Activated CD8-positive, alpha-beta memory T cell treated with anti-CD3 and anti-CD28 coated beads for 4 hours (primary cell): ENCODE data around the gene TTLL6.
A peak's percentile ranks its signal among the peaks of the same experiment; 100 is the strongest.
"Not testable (repeated sequence)": the region's sequence is repeated elsewhere in the genome, so short reads cannot be mapped to it uniquely, and the experiment has no call there.

Source experiments
- DNase-seq, 2 donors: peaks; one replicate each; pipeline ENCODE4 v3.0.0-alpha.2; 2020; ENCODE audit warnings: low read depth in 2 of 2

Gene TTLL6

DNA sequence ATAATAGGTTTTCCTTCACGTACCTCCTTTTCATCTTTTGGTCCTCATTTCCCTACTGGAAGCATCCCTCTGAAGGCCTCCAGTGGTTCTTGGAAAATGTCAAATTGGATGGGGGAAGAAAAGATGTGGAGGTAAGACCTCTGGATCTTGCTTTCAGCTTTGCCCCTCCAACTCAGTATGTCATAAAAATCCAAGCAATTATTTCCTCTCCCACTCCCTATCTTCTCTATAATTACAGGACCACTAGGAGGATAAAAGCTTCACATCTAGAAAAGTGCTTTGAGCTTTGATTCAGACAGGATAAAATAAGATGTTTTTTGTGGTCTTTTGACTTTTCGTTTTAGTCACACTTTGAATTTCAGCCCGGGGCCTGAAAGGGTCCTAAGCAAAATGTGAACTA, 1.7 kb downstream of the TTLL6 start:
- DNase-seq: no peak

DNA sequence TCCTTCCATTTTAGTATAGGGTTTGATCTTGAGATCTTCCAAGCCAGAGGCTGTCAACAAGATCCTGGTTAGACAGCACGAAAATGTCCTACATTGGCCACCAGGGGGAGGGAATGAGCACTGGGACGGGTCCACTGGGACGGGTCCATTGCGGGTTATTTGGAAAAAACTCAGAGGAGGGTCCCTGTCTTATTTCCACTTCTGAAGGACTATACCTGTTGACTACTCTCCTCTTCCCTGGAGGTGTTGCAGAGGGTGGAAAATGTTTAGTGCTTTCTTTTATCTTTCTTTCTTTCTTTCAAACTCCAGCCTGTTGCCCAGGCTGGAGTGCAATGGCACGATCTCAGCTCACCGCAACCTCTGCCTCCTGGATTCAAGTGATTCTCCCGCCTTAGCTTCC, 2.5 kb downstream of the TTLL6 start:
- DNase-seq: peak in 1 of 2 donors; percentile 34

DNA sequence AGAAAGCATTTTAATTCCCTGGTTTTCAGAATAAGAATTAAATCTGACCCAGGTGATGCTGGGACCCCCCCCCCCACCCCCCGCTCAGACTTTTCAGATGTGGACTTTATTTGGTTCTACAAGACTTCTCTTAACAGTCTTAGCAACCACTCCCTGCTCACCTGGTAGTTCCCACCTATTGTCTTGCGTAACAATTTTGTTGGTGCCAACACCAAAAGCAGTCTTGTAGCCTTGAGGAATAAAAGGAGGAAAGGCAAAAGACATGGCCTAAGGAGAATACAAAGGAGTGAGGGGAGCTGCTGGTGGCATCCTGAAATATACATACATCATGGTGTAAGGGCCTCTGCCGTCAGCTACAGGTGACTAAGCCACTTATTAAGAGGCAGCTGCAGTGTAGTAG, 5.0 kb downstream of the TTLL6 start:
- DNase-seq: no peak

DNA sequence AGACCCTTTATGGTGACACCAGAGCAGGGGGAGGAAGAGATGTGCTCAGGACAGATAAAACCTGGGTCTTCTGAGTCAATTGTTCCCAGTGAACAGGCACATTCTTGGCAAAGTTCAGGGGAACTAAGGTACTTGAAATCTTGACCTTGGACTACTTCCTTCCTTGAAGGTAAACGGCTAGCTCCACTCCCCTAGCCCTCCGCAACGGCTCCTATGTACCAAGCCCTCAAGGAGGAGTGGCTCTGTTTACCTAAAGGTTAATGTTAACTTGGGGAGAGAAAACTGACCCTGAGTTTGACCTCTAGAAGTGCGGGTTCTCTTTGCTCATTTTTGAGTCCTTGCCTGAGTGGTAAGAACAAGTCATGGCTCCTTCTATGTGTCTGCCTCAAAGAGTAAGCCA, 7.8 kb downstream of the TTLL6 start:
- no peak for DNase-seq

DNA sequence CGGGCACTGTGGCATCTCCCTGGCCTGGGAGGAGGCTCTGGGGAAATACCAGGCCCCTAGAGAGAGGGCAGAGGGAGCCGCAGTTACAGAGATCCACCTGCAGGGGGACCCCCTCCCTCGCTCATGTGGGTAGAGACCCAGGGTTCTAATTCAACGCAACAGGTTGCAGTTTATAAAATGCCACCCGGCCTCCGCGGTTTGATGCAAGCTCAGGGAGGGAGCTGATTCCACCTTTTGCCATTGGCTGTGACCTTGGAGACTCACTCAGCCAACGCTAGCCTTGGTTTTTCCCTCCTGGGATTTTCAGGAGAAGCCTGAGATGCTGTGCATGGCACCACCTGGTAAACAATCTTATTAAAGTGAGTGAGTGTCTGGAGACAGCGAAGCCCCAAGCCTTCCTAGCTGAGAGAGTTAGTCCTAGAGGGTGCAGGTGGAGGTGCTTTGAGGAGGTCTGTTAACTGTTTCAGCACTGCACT, 12.1 kb downstream of the TTLL6 start:
- DNase-seq: peak; percentile 27 to 48

DNA sequence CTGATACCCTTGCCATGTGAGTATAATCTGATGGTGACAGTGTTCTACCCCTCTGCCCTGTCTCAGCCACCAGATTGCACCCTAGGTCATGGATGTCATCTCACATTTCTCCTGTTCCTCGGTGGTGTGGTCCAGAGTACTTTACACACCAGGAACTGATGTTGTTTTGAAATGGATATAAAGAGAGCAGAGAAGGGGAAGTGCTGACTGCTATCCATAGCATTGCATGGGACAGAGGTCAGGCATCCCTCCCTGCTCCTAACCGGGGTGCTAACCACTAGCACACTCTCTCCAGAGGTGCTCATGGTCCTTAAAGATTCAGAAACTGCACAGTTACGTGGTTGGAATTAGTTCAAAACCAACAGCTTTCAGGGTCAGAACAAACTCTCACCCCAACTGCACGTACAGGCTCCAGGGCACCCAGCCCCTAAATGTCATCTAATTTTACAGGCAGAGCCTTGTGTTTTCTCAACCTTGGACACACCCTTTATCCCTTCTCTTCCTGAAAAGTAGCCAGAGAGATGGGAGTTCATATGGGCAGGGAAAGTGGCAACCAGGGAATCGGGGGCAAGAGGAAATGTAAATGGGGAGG, 16.3 kb downstream of the TTLL6 start:
- no peak for DNase-seq

DNA sequence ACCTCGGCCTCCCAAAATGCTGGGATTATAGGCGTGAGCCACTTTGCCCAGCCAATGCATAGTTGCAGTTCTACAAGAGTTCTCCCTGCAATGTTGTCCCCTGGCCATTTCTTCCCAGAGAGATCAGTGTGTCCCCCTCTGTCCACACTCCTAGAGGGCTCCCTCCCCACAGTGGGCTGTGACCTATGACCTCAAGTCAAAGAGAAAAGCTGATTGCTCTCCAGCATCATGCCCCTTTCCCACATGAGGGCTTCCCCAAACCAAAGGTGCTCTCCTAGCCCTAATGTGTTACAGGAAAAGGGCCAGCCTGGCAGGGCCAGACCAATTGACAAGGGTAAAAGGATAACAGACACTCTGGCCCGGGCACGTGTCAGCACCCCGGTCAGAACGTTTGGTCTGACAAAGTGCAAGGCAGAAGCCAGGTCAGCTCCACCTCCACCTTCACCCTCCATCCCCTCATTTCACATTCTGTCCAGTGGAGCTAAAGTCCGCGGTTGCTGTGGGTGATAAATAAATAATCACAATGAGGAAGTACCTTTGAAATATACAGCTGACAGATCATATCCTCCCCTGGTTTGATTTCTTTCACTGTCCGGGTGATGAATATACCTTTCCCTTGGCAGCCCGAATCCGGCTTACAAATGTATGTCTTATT, 17.8 kb downstream of the TTLL6 start:
- no peak for DNase-seq

DNA sequence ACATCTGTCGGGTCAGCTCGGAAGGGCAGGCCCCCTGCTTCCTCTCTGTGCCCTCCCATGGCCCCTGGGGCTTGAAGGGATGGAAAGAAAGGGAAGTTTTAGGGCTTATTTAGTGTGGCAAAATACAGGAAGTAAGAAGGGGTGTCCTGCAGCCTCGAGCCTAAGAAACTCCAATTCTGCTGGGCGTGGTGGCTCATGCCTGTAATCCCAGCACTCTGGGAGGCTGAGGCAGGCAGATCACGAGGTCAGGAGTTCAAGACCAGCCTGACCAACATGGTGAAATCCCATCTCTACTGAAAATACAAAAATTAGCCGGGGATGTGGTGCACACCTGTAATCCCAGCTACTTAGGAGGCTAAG, 20.9 kb downstream of the TTLL6 start:
- DNase-seq: not testable (repeated sequence)

DNA sequence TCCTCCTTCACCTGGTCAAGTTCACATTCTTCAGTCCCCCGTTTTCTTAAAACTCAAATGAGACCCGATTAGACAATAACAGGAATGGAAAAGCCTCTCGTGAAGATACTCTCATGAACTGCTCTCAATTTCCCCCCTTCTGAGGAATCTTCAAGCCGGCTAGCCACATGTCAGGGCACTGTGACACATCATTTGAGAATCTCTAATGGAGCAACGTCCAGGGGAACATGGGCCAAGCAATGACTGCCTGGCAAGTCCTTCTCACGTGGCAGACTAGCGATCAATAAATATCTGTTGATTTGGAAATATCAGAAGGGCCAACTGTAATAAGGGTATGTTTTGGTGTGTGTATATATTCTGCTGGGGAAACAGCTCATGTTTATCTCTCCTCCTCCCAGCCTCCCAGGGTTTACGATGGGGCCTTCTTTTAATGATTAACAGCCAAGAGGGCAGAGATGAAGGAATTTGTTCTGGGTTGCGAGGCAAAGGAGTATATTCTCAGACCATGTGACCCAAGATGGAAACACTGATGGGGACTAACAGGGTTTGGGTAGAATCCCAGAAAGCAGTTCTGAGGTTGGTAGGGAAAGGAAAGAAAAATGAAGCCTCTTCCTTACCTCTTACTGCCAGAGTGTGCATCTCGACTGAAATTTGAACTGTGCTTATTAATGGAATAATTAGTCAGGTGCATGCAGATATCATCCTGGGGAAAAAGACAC, 21.4 kb downstream of the TTLL6 start:
- no peak for DNase-seq

DNA sequence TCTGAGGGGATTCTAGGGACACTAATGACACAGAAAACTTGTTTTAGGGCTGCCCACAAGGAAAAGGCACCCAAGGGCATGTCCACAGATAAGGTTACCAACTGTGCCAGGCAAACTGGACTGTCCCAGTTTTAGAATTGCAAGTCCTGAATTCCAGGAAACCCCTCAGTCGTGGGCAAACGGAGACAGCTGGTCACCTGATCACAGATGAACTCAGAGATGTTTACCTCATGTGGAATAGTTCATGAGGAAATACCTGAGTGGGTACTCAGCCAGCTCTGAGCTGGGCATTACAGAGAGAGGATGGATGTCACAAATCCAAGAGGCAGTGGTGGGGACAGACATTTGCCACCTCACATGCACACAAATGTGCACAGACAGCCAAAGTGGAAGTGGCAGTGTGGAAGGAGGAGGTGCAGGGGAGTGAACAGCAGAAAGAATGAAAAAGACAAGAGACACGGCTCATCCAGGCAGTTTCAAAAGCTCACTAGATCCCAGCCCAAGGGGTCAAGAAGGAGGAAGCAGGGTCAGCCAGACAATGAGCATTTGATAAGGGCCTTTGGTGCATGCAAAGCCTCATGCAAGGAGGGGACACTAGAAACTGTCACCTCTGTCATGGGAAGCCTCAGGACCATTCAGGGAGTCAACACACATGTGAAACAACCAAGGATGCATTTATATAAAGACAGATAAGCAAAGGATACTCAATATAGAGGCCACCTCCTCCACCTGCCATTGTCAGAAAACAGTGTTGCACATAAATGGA, 24.8 kb downstream of the TTLL6 start:
- DNase-seq: no peak

DNA sequence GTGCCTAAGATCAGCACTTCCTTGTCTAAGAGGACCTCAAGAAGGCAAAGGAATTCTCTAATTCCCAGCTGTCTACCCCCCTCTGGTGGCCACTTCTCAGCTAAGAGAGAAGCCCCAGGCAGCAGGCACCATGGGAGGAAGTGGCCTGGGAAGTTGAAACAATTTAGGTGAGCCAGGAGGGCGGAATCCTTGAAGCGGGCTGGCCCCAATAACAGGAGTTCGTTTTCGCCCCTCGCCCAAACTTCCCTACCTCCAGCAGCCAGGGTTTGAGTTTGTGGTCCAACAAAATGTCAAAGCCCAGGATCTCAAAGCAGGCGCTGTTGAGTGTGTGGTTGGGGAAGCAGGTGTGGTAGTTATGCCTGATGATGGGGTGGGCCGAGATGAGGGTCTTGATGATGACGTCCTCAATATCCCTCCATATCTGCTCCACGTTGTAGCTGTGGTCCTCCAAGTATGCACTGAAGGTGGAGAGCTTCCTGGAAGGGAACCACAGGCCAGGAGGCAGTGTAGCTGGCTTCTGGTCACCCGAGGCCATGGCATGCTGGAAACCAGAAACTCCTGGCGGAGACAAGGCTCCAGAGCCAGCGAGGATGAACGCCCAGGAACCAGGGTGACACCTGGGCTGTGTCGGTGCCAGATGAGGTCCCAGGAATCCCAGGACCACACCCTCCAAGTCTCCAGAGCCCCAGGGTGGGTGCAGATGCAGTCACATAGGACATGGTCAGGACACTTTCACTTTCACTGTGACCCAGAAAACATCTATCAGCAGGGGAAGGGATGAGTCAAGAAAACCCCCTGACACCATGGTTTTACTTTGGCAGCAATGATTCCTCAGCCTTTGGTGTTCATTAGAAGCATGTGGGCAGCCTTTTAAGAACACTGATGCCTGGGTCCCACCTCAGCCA, 25.6 kb downstream of the TTLL6 start:
- DNase-seq: no peak

DNA sequence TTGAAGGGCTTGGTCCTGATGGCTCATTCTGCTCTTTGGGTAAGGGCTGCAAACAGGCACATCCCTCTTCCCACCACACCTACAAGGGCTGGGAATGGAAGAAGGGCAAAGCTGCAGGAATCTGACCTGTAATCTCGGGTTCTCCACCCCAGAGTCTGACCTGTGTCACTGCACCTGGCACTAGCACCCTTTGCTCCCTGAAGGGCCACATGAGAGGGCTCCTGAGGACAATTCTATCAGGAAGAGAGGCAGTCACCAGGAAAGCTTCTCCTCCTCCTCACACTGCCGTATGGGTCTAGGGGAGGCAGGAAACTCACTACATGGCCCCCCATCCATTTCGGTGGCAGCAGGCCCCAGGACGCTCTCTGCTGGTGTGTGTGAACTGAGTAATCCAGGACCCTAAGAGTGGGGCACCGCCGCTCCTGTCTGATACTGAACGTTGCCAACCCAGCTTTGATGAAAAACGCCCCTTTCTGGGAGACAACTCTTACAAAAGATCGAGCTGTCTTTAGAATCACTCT, 26.4 kb downstream of the TTLL6 start:
- no peak for DNase-seq

DNA sequence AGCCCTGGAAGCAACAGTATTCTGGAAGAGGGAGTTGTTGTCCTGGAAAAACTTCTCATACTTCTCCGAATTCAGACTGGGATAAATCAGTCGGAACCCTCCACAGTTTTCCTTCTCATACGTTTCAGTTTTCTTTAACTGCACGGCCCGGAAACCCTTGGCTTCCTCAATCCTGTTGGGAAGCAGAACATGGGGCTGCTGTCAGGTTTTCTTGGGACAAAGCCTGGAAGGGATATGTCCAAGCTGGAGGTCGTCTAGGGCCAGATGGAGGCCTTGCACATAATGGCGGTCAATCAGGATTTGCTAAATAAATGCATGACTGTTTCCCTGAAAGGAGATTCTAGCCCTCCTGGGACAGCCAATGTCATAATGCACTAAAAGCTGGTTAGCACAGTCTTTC, 29.2 kb downstream of the TTLL6 start:
- DNase-seq: no peak

DNA sequence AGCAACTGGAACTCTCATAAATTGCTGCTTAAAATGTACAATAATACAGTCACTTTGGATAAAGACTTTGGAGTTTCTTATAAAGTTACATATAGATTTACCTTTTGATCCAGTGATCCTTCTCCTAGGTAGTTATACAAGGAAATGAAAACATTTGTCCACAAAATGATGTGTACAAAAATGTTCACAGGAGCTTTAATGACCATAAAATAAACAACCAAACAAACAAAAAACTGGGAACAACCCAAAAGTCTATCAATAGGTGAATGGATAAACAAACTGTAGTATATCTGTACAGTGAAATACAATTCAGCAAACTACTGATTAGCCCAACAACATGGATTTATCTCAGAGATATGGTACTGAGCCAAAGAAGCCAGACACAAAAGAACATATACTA, 37.6 kb downstream of the TTLL6 start:
- DNase-seq: no peak

DNA sequence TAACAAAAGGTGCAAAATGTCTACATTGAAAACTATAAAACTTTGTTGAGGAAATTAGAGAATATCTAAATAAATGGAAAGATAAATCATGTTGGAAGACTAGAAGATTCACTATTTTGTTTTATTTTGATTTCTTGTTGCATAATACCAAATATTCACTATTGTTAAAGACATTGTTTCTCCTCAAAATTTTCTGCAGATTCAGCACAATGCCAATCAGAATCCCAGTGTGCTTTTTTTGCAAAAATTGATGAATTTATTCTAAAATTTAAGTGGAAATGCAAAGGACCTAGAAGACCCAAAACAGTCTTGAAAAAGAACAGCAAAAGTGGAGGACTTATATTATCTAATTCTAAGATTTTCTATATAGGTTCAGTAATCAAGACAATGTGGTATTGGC, 40.4 kb downstream of the TTLL6 start:
- DNase-seq: no peak

DNA sequence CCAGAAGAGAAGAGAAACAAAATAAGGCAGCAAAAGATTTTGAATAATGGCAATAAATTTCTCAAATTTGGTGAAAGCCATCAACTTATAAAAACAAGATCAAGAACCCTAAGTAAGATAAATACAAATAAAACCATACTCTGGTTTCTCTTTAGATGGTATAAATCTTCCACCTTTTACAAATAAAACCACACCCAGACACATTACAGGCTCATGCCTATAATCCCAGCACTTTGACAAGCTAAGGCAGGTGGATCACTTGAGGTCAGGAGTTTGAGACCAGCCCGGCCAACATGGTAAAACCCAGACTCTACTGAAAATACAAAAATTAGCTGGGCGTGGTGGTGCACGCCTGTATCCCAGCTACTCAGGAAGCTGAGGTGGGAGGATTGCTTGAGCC, 43.8 kb downstream of the TTLL6 start:
- DNase-seq: no peak

DNA sequence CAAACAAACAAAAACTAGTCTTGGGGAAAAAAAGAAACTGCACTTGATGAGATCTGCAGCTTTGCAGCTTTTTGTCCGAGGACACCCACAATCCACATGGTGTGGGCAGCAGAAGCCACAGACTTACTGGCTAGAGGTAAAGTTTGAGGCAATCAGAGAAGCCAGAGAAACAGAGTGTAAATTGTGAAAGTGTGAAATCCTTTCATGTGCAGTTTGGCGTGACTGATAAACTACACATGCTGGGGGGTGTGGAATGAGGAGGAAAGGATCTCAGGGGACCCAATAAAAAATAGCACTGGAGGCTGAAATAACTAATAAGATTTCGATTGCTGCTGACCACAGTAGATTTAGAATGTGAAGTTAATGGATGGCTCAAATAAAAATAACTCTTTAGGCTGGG, 46.1 kb downstream of the TTLL6 start:
- DNase-seq: no peak

DNA sequence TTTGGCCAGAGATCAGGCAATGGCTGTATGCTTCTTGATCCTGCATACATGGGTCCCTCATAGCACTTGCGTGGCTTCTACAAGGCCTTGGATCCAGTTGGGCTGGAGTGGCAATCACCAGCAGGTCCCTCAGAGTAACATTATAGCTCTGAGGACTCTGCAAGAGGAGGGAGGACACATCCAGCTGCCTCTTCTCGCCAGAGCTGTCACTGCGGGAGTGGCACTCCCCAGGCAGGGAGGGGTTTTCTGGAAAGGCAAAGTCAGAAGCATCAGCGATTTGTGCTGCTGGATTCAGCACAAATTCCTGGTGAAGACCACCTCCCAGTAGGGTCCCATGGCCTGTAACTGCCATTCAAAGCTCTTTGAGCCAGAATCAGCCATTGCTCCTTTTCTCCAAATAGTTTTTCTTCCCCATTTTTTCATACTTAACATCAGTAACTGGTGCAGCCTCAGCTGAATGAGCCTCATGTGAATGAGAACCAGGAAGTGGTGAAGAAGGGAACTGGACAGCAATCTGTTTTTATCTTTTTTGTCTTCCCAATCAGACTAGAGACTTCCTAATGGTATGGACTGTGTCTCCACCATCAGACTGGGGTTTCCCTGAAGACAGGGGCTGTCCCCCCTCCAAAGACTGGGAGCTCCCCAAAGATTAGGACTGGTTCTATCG, 47.9 kb downstream of the TTLL6 start:
- DNase-seq: no peak

DNA sequence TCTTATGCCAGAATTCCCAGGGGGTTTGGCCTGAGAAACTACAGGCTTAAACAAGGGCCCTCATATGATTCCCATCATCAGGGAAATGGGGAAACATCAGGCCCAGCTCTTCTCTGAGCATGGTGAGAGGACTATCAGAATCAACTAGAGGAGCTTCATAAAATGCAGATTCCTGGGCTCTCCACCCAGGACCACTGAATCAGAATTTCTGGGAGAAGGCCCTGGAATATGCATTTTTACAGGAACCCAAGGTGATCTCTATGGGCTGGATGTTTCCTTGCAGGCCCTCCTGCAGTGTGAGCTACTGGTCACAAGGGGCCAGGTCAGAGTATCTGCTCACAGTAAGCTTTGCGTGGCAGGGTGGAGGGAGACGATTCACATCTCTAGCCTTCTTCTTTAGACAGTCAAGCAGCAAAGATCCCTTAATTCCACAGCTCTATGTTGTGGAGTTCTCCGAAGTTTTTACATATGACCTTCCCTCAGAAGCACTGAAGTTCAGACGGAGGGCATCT, 49.7 kb downstream of the TTLL6 start:
- DNase-seq: no peak

DNA sequence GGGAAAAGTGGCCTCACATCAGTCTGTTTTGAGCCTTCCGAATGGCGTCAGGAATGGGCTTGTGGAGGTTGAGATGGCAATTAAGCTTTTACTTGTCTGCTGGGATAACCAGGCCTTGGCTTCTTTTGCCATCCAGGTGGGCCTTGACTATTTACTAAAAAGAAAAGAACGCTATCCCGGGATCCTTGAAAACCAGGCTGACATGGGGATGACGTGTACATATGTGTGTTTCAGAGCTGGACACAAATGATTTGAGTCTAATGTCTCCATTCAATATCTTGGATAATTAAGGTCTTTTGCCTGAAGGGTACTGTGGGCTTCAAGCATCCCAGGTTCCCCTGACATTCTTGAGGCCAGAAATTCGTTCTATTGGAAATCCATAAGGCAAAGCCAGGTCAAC, 55.9 kb downstream of the TTLL6 start:
- no peak for DNase-seq

DNA sequence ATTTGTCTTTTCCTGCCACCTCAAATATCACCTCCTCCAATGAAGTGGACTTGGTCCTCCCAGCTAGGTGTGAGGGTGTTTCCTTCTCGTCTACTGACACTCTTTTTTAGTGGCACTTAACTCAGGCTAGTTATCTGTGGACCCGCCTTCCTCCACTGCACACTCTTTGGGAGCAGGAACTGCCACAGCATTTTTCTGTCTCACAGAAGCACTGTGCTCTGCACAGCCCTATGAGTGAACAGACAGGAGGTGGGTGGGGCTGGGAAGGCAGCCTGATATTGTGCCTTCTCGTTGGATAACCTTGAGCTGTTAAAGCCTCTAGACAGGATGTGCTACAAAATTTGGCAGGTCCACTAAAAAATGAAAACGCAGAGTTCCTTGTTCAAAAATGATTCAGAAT, 56.6 kb downstream of the TTLL6 start:
- no peak for DNase-seq
